HG03342 (cell line): ENCODE measurements around the gene UBAC2.

Experiments used
- ATAC-seq: cut with Tn5 transposase; IDR thresholded peaks from one replicate; pipeline ENCODE4 v1.9.1; 2021; ENCODE audit warnings: mild to moderate bottlenecking, moderate library complexity; ENCODE audit not compliant: unreplicated experiment

The UBAC2 gene

DNA sequence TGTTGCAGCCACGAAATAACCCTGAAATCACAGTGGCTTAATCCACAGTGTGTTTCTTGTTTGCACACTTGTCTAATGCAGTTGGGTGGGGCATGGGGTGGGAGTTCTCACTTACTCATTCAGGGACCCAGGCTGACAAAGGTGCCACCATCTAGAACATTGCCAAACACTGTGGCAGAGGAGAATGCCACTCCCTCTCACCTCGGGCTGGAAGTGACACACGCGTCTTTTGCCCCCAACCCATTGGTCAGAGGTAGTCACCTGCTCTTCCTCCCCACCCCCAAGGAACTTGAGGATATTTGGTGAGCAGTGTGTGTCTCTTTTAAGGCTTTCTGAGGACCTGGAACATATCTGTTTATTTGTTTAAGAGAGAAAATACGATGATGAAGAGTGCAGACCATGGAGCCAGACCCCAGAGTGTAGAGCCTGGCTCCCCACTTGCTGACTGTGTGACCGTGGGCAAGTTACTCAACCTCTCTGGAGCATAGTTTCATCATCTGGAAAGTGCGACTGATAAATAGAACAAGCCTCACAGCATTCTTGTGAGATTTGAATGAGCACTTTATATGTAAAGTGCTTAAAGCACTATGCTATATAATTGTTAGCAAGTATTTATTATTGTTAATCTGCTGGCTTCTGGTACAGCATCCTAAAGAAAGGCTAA is 89.2 kb downstream of the UBAC2 start:
- no peak for ATAC-seq

- ATAC-seq = no peak
Measured at GRCh38 chr13:99290894-99291293, 90.2 kb downstream of the UBAC2 start.

GRCh38 chr13:99293178-99293577 is 92.5 kb downstream of the UBAC2 start:
- no peak for ATAC-seq

GRCh38 chr13:99294198-99294597 is 93.5 kb downstream of the UBAC2 start:
- no peak for ATAC-seq

GRCh38 chr13:99294958-99295357 is 94.3 kb downstream of the UBAC2 start:
- ATAC-seq = no peak

DNA sequence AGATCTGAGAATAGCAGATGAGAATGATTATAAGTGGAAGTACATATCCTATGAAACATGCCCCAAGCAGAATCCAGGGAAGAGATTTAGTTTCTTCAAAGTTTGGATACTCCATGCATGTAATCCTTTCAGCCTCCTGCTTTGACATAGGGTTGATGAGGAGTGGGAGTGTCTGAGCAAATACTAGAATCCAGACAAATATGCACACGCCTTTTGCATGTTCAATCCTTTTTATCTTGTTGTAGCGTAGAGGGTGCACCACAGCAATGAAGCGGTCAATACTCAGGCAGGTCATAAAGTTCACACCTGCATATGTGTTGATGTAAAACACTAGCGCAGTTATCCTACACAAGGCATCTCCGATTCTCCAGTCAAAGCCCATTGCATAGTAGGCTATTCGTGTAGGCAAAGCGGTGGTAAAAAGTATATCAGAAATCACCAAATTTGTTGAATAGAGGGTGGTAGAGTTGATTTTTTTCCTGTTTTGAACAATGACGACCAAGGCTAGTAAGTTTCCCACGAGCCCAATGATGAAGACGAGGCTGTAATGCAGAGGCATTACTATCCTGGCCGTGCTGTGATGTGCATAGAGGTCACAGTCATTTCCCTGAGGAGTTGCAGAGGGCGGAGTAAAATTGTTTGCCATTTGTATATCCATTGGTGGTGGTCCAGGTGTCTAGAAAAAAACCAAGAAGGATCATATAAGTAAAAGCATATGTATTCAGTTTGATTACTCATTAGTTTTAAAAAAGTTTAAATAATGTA is 95.0 kb downstream of the UBAC2 start:
- no peak for ATAC-seq

- ATAC-seq = peak; percentile 47
Measured at GRCh38 chr13:99296398-99296797, 95.7 kb downstream of the UBAC2 start.

GRCh38 chr13:99297331-99297730 is 96.7 kb downstream of the UBAC2 start:
- ATAC-seq = no peak

GRCh38 chr13:99298056-99298455 is 97.4 kb downstream of the UBAC2 start:
- ATAC-seq = no peak

DNA sequence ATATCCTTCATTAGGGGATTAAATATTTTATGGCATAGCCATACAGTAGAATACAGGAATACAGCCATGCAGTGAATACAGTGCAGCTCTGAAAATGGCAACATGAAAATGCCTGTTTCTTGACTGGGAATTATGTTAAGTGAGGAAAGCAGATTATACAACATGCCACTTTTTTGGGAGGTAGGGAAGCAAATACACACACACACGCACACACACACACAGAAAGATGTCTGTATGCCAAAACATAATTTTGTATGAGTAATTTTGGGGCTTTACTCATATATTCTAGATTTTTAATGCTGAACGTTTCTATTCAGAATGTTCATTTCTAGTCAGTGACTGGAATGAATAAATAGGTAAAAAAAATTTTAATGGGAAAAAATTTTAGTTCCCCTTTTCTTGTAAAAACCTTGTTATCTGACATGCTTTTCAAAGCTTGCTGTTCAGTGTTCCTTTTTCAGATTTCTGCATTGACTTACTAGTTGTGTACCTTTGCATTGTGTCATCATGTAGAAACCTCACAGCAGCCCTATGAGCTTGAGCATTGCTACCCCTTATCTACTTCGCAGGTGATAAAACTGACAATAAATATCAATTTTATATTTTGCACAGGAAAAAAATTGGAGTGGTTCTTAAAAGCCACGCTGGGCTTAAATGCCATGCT is 98.7 kb downstream of the UBAC2 start:
- no peak for ATAC-seq

GRCh38 chr13:99299920-99300341 is 99.3 kb downstream of the UBAC2 start:
- no peak for ATAC-seq

- no peak for ATAC-seq
Measured at GRCh38 chr13:99301056-99301838, 100.6 kb downstream of the UBAC2 start.

DNA sequence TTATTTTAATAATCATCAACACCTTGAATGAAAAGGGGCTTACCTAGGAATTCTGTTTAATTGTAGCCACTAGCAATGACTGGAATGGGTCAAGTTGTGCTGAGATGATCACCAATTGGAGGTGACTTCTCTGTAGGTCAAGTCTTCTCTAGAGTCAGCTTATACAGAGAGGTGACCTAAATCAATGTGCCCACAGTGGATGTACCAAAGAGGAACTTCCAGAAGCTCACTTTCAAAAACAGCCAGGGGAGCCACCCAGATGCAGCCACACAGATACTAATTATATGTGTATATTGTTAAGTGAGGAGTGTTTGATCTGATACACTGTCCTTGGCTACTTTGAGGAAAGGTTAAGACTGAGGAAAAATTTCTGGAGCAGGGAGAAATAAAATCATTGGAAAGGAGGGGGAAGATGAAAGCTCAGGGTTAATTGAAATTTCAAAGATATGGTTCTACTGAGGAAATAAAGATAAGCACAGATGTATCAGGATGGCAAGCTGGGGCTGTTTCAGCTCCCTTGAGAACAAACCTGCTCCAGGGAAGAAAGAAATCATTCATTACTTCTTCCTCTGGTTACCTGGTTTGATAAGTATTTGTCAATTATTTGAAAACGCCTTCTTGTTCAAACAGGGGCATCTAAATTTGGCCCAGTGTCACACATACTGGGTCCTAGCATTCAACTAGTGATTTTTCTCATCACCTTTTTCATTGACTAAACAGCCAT is 101.4 kb downstream of the UBAC2 start:
- ATAC-seq = no peak

DNA sequence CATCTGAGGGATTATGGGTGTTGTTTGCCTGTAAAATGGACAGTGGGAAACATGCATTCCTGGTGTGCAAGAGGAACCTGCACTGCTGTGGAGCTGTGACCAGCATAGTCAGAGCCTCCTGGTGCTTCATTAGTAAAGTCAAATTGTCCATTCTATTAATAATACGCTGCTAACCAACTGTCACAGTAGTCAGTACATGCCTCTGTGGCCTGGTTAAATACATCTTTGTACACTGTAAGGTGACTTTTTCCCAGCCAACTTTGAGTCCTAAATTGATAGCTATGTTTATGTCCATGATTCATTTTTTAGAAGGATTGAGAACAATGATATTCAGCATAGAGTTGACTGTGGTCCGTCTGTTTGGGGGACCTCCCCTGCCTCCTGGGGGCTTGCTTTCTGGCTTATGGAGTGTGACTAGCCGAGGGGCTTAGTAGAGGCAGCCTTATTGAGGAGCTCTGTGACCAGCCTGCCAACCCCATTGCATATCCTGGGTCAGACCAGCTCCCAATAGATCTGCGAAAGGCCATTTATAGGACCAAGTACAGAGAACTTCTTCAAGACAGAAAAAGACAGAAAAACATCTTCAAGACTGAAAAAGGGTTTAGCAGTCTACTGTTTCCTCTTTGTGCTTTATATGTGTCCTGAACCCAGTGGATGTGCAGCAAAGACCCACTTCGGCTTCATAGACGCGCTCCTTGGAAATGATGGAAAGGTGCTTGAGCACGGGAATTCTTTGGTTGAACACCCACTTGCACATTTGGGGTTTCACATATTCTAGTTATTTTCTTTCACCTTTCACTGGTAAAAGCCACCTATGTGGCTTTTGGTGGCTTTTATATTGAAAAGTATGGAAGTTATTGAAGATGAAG is 102.2 kb downstream of the UBAC2 start:
- no peak for ATAC-seq

- ATAC-seq = no peak
Measured at GRCh38 chr13:99303863-99304521, 103.3 kb downstream of the UBAC2 start.

- no peak for ATAC-seq
Measured at GRCh38 chr13:99304541-99304940, 103.9 kb downstream of the UBAC2 start.

DNA sequence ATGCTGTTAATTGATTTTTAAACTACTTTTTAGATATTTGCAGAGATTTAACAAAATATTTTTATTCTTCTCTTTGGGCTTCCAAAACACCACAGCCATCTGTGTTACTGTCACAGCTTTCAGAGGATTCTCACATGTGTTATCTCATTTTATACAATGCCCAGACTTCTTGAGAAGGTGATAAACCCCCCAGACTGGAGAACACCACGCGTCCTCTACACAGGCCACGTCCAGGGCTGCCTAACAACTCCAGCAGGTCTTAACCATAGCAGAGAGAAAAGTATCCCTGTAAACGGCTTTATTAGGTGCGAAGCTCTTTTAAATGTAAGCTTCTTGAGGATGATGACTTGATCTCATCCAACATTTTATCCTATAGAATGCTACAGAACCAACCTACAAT is 104.5 kb downstream of the UBAC2 start:
- ATAC-seq = no peak

DNA sequence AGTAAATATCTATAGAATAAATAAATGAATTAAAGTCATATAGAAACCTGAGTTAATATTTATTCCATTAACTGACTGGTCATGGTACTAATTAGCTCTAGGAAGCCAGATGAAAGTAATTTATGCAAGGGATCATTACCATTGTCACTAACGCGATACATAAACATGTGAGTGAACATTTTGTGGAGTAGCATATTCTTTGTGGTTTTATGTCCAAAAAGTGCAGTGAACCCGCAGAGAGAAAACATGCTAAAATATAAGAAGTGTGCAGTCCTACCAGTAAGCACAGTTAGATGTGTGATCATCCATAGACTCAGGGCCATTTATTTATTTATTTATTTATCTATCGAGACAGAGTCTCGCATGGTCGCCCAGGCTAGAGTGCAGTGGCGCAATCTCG is 104.9 kb downstream of the UBAC2 start:
- no peak for ATAC-seq

DNA sequence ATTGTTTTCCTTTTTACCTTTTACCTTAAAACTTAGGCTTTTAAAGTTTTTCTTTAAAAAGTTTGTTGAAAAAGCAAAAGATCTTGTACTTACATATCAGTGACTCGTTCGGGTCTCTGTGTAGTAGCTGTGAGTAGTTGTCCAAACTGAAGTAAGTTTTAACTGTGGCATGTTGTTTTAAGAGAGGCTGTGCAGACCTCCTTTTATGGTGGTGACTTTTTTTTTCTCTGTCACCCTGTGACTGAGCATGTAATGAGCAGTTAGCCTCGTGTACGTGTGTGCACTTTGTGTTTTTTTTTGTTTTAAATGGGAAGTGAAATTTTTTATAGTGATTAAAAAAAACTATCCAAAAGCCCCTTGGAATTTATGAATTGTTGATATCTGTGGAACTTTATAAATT is 106.6 kb downstream of the UBAC2 start, which contains the start of gene GPR183:
Gene GPR183, minus strand, starts transcription at position 153 of the 400 bp plus-strand sequence. CDS start 11,254 bp downstream, outside the sequence.
- ATAC-seq = peak; percentile 59
